A549 (cell line): Measurements from ENCODE around the gene TPRG1. TPM values are rescaled to one million over a fixed set of nuclear protein-coding genes. Genes with fewer than 3 reads are reported as not detected.

Experiments
- ATAC-seq, 2 experiments: fragments of 200-7000 bp in 1 of 2; fragments of >200 bp in 1 of 2; cut with Nextera tagmentation in 1 of 2; cut with Tn5 transposase in 1 of 2; 3 replicates each; pipeline versions ENCODE4 v1.8.0 to v1.9.1; 2018 to 2020; ENCODE audit warnings: mild to moderate bottlenecking in 1 of 2, moderate library complexity in 1 of 2
- CTCF ChIA-PET: fragments of 300-600 bp; sonication (Branson Sonifier 250); formaldehyde crosslinking; extraction: SDS; loops from one replicate; lab custom pipeline; 2021; ENCODE audit warnings: antibody characterized with exemption, inconsistent platforms; lab: Yijun Ruan, JAX
- POLR2A ChIA-PET: fragments of 350-600 bp; formaldehyde crosslinking; extraction: SDS; loops from one replicate; lab custom pipeline; 2021; ENCODE audit warnings: antibody characterized with exemption, inconsistent platforms; lab: Yijun Ruan, JAX
- DNase-seq, 2 experiments: peaks; one replicate each; pipeline versions ENCODE4 v3.0.0 to v3.0.0-alpha.2; 2011 to 2016; ENCODE audit warnings: low read depth in 1 of 2, low spot score in 1 of 2
- FAIRE-seq: peaks from 2 replicates; lab custom pipeline; 2011; peaks lifted over from hg19 to GRCh38; lab: Jason Lieb, UNC
- H3K27ac ChIP-seq, 2 experiments: fragments of >200 bp; sonication (Bioruptor Twin); formaldehyde crosslinking; 3 replicates each; pipeline ENCODE4 v1.5.1; 2016 to 2017
- H3K4me1 ChIP-seq: fragments of >200 bp; sonication (Bioruptor Twin); formaldehyde crosslinking; 3 replicates; pipeline ENCODE4 v1.6.1; 2016
- H3K4me2 ChIP-seq: fragments of >200 bp; sonication (Bioruptor Twin); formaldehyde crosslinking; 3 replicates; pipeline ENCODE4 v1.6.1; 2016
- H3K4me3 ChIP-seq: fragments of >200 bp; sonication (Bioruptor Twin); formaldehyde crosslinking; 3 replicates; pipeline ENCODE4 v1.5.1; 2016
- H3K9me3 ChIP-seq: fragments of >200 bp; sonication (Bioruptor Twin); formaldehyde crosslinking; 3 replicates; pipeline ENCODE4 v1.6.1; 2016
- BHLHE40 ChIP-seq: IDR thresholded peaks from 2 replicates; pipeline ENCODE4 v1.6.1; 2012; ENCODE audit warnings: low read depth, low read length, inconsistent platforms
- CTCF ChIP-seq: fragments of >200 bp; sonication (Bioruptor Twin); formaldehyde crosslinking; IDR thresholded peaks from 3 replicates; pipeline ENCODE4 v1.5.1; 2016
- EHMT2 ChIP-seq: fragments of 200-600 bp; sonication (generic); IDR thresholded peaks from 2 replicates; pipeline ENCODE4 v1.6.1; 2016; ENCODE audit warnings: antibody characterized with exemption, low read depth, mild to moderate bottlenecking, moderate library complexity
- ELK1 ChIP-seq: fragments of 150-350 bp; IDR thresholded peaks from 2 replicates; pipeline ENCODE4 v1.6.1; 2014; ENCODE audit warnings: low read depth, mild to moderate bottlenecking, low read length
- EP300 ChIP-seq, 2 experiments: fragments of >200 bp; sonication (Bioruptor Twin); formaldehyde crosslinking; IDR thresholded peaks; 2 replicates in 1 of 2; 3 replicates in 1 of 2; pipeline ENCODE4 v1.6.1; 2016 to 2017
- GATA3 ChIP-seq: IDR thresholded peaks from 2 replicates; pipeline ENCODE4 v1.6.1; 2012; ENCODE audit warnings: borderline replicate concordance
- HDAC2 ChIP-seq: fragments of 200-600 bp; sonication (generic); IDR thresholded peaks from 2 replicates; pipeline ENCODE4 v1.6.1; 2016
- JUN ChIP-seq, 2 experiments: fragments of >200 bp; sonication (Bioruptor Twin); formaldehyde crosslinking; IDR thresholded peaks; 2 replicates in 1 of 2; 3 replicates in 1 of 2; pipeline ENCODE4 v1.6.1; 2016 to 2017
- JUNB ChIP-seq: fragments of >200 bp; sonication (Bioruptor Twin); formaldehyde crosslinking; IDR thresholded peaks from 2 replicates; pipeline ENCODE4 v1.6.1; 2016
- KDM1A ChIP-seq: fragments of 200-600 bp; sonication (generic); IDR thresholded peaks from 2 replicates; pipeline ENCODE4 v1.6.1; 2016; ENCODE audit warnings: low read depth, mild to moderate bottlenecking
- KDM5A ChIP-seq: fragments of 200-600 bp; sonication (generic); IDR thresholded peaks from 2 replicates; pipeline ENCODE4 v1.6.1; 2016; ENCODE audit warnings: antibody characterized with exemption, mild to moderate bottlenecking
- MYC ChIP-seq: IDR thresholded peaks from 2 replicates; pipeline ENCODE4 v1.6.1; 2012; ENCODE audit warnings: mild to moderate bottlenecking, inconsistent platforms, low read length, improper control_type of control experiment, borderline replicate concordance
- NR3C1 ChIP-seq: fragments of >200 bp; sonication (Bioruptor Twin); formaldehyde crosslinking; IDR thresholded peaks from 3 replicates; pipeline ENCODE4 v1.6.1; 2017
- PHF8 ChIP-seq: fragments of 200-600 bp; sonication (generic); IDR thresholded peaks from 2 replicates; pipeline ENCODE4 v1.6.1; 2016; ENCODE audit warnings: low read depth, mild to moderate bottlenecking, antibody characterized with exemption, moderate library complexity, borderline replicate concordance
- POLR2AphosphoS2 ChIP-seq: conservative IDR thresholded peaks from 2 replicates; pipeline ENCODE4 v1.6.1; 2012; ENCODE audit warnings: low read length, improper control_type of control experiment, inconsistent platforms
- RAD21 ChIP-seq, 2 experiments: fragments of >200 bp in 1 of 2; sonication (Bioruptor Twin) in 1 of 2; formaldehyde crosslinking in 1 of 2; IDR thresholded peaks in 1 of 2; conservative IDR thresholded peaks in 1 of 2; 2 replicates in 1 of 2; 3 replicates in 1 of 2; pipeline ENCODE4 v1.6.1; 2012 to 2018; ENCODE audit warnings: inconsistent platforms in 1 of 2
- RCOR1 ChIP-seq: fragments of 150-350 bp; IDR thresholded peaks from 2 replicates; pipeline ENCODE4 v1.6.1; 2014; ENCODE audit warnings: antibody characterized with exemption, low read length, low read depth
- REST ChIP-seq: fragments of 200-600 bp; sonication (generic); IDR thresholded peaks from 2 replicates; pipeline ENCODE4 v1.6.1; 2016; ENCODE audit warnings: antibody characterized with exemption, mild to moderate bottlenecking, moderate library complexity
- RFX5 ChIP-seq: fragments of 450-650 bp; IDR thresholded peaks from 2 replicates; pipeline ENCODE4 v1.7.1; 2014; ENCODE audit warnings: antibody characterized with exemption, mild to moderate bottlenecking, moderate library complexity
- RNF2 ChIP-seq: fragments of 200-600 bp; sonication (generic); IDR thresholded peaks from 2 replicates; pipeline ENCODE4 v1.6.1; 2016; ENCODE audit warnings: low read depth, mild to moderate bottlenecking, antibody characterized with exemption, moderate library complexity, borderline replicate concordance
- SMC3 ChIP-seq: fragments of >200 bp; sonication (Bioruptor Twin); formaldehyde crosslinking; IDR thresholded peaks from 3 replicates; pipeline ENCODE4 v1.6.1; 2018; ENCODE audit warnings: inconsistent platforms
- TFCP2L1 ChIP-seq: fragments of 250-450 bp; sonication (Bioruptor Pico); IDR thresholded peaks from 2 replicates; pipeline ENCODE4 v1.5.0; 2021; ENCODE audit warnings: mild to moderate bottlenecking
- ZC3H11A ChIP-seq: fragments of 450-650 bp; IDR thresholded peaks from 2 replicates; pipeline ENCODE4 v1.6.1; 2014; ENCODE audit warnings: antibody characterized with exemption, mild to moderate bottlenecking
- WGBS: methylation state at CpG from one replicate; pipeline ENCODE4 v1.1.6; 2017; ENCODE audit errors: missing lambda C conversion rate; 5-methylcytosine and 5-hydroxymethylcytosine counted together
- polyA plus RNA-seq, 4 experiments: library from polyadenylated mRNA; depleted of rRNA in 3 of 4; stranded (reverse); fragments of >200 nt; fragmentation: RNase III in 1 of 4; extraction: RNeasy Plus Mini Kit Qiagen cat#74134 plus additional on column Dnase treatment in 1 of 4; gene quantifications; 2 replicates in 3 of 4; 3 replicates in 1 of 4; pipeline ENCODE4 v1.2.3, GENCODE V29; 2011 to 2017

Gene TPRG1
- polyA plus RNA-seq, 2 of the 4 experiments (the other 2 are of a cell fraction) = 0.21 to 1.1 TPM

- ATAC-seq (peak in 1 of 2 experiments; percentile 24; a peak in 1 of 6 replicates), FAIRE-seq (no peak), DNase-seq (no peak)
- no peak overlapping the region for H3K4me3 ChIP-seq
- POLR2A ChIA-PET = no interaction called here
- H3K4me2 ChIP-seq = 0 out of 3 replicates have a peak overlapping the region, but pooled peaks have one; percentile 8
- peaks cover 16% of the 10 kb centered on the region; the same call in 1 of the 3 replicates for H3K4me1 ChIP-seq
- no peak overlapping the region for H3K27ac ChIP-seq
- H3K9me3 ChIP-seq = no peaks in the 10 kb centered on the region
- TF ChIP-seq RFX5 (no peak), POLR2AphosphoS2 (no peak), JUN (IDR thresholded peaks at IDR 0.05) (no peak), EP300 (IDR thresholded peaks at IDR 0.05) (no peak), ELK1 (no peak), ZC3H11A (no peak), EHMT2 (no peak), BHLHE40 (no peak), NR3C1 (no peak), PHF8 (no peak), RNF2 (no peak), HDAC2 (no peak)
- CTCF ChIA-PET = interaction anchor here (0.5 to 1.7 kb wide), 14 partner anchors 13 to 1492 kb away, joined by 3 to 7 read pairs (median 3); no protein-coding TSS in a partner anchor
- WGBS = 78% methylated on average over 3 of the region's 3 CpGs
Observed at GRCh38 chr3:189232790-189233189, 61.0 kb downstream of the TPRG1 start.

- POLR2A ChIA-PET = no interaction called here
- peak; percentile 58 to 73 for DNase-seq
- CTCF ChIA-PET = interaction anchor here (0.5 to 1.7 kb wide), 14 partner anchors 13 to 1494 kb away, joined by 3 to 7 read pairs (median 3); no protein-coding TSS in a partner anchor
- Histone ChIP-seq H3K27ac (peak overlapping the region; percentile 32 to 50; a peak in 1 of 6 replicates), H3K9me3 (no peaks in the 10 kb centered on the region), H3K4me3 (no peak overlapping the region), H3K4me1 (peaks cover 16% of the 10 kb centered on the region; the same call in 1 of the 3 replicates), H3K4me2 (0 out of 3 replicates have a peak overlapping the region, but pooled peaks have one; percentile 8)
- peak; percentile 90 to 95 for ATAC-seq
- FAIRE-seq = no peak
- TF ChIP-seq KDM1A (no peak), BHLHE40 (no peak), JUNB (no peak), TFCP2L1 (CRISPR knock-in tag) (no peak), GATA3 (no peak), SMC3 (peak; percentile 56), REST (no peak), JUN (IDR thresholded peaks at IDR 0.05) (no peak), EHMT2 (no peak), EP300 (IDR thresholded peaks at IDR 0.05) (no peak), RAD21 (conservative IDR thresholded peaks at IDR 0.05 in 1 of 2, IDR thresholded peaks at IDR 0.05 in 1 of 2) (peak; percentile 71 to 78), RCOR1 (no peak), MYC (no peak), PHF8 (no peak), CTCF (peak; percentile 51), KDM5A (no peak), HDAC2 (no peak), RNF2 (no peak)
- WGBS = 9% methylated on average over 5 of the region's 5 CpGs
Observed at GRCh38 chr3:189233225-189233858, 61.6 kb downstream of the TPRG1 start.
